Ovary (tissue), 9 donors: Measurements from ENCODE around the gene ARMC6. TPM values are rescaled to one million over a fixed set of nuclear protein-coding genes. Genes with fewer than 3 reads are reported as not detected.

ENCODE experiments used
- DNase-seq, 5 donors: peaks; one replicate each; pipeline ENCODE4 v3.0.0-alpha.2; 2019 to 2020
- H3K27ac ChIP-seq, 2 donors: fragments of 200-600 bp; one replicate each; pipeline versions ENCODE4 v1.5.1 to v1.8.0; 2019 to 2022
- H3K27me3 ChIP-seq: fragments of 200-600 bp; one replicate; pipeline ENCODE4 v1.8.0; 2022
- H3K36me3 ChIP-seq: fragments of 200-600 bp; sonication (generic); one replicate; pipeline ENCODE4 v1.5.1; 2019
- H3K4me1 ChIP-seq: one replicate; pipeline ENCODE4 v1.8.1; 2013; ENCODE audit warnings: mild to moderate bottlenecking, moderate library complexity; ENCODE audit not compliant: insufficient read depth
- H3K4me3 ChIP-seq: fragments of 200-600 bp; sonication (generic); one replicate; pipeline ENCODE4 v1.5.1; 2017
- H3K9me3 ChIP-seq, 2 donors: fragments of 200-600 bp in 1 of 2; sonication (generic) in 1 of 2; one replicate each; pipeline versions ENCODE4 v1.5.1 to v1.8.1; 2013 to 2019; ENCODE audit warnings: mild to moderate bottlenecking in 1 of 2, moderate library complexity in 1 of 2
- EP300 ChIP-seq: sonication (generic); formaldehyde crosslinking; IDR thresholded peaks from one replicate; pipeline ENCODE4 v1.6.1; 2017; ENCODE audit warnings: antibody characterized with exemption
- POLR2A ChIP-seq: fragments of 450-650 bp; IDR thresholded peaks from one replicate; pipeline ENCODE4 v1.6.1; 2017; ENCODE audit warnings: antibody characterized with exemption, mild to moderate bottlenecking, moderate library complexity
- WGBS, 3 donors: extraction: QIAGEN DNeasy Blood & Tissue Kit in 1 of 3; methylation state at CpG; one replicate each; pipeline versions ENCODE4 v1.1.5 to v1.1.7; 2013 to 2017; 5-methylcytosine and 5-hydroxymethylcytosine counted together
- intact Hi-C, 4 donors: fragments of 100-400 bp; cut with DNase I; formaldehyde crosslinking; loops; one replicate each; pipeline versions ENCODE4 v1.11.0 to v1.15.1; 2022 to 2023
- polyA plus RNA-seq, 2 donors: library from polyadenylated mRNA; stranded (reverse); fragments of 200-250 nt in 1 of 2; fragments of 350-450 nt in 1 of 2; fragmentation: Illumina TruSeq in 1 of 2; extraction: RNeasy Lipid Tissue Mini Kit (QIAGEN cat#74804) in 1 of 2; gene quantifications; one replicate each; pipeline ENCODE4 v1.2.3, GENCODE V29; 2013 to 2014
- total RNA-seq, 7 donors: library from RNA; depleted of rRNA in 2 of 7; stranded (reverse); fragments of >200 nt in 2 of 7; fragmentation: NEBNext Ultra II Directional in 3 of 7; extraction: Animal tissue kit (Norgen Biotek cat#: 25700) in 3 of 7; gene quantifications; one replicate each; pipeline versions ENCODE4 v1.1.0 to v1.2.4, GENCODE V29; 2016 to 2023
- TF ChIP-seq, protein P1 (sequence below), 3 donors: fragments of 450-650 bp in 2 of 3; fragments of 200-600 bp in 1 of 3; IDR thresholded peaks; one replicate each; pipeline versions ENCODE4 v1.5.1 to v1.8.0; 2016 to 2022; ENCODE audit warnings: antibody characterized with exemption in 3 of 3, mild to moderate bottlenecking in 1 of 3
- donor health status: DM: no; HTN: no; CAD: no; lungs with moderate emphysema.
- donor health status: DM: no; HTN: no; CAD: no.
- donor health status: Bipolar disorder and iron deficiency.
- donor health status: DM: yes; HTN: yes; CAD: no.
- donor health status: DM: no; HTN: no; CAD: no.
- donor health status: DM: yes; HTN: yes; CAD: no.

ARMC6 gene
- total and polyA plus RNA-seq, 9 donors = 7.0 to 27.5 (median 14.6) TPM

DNA sequence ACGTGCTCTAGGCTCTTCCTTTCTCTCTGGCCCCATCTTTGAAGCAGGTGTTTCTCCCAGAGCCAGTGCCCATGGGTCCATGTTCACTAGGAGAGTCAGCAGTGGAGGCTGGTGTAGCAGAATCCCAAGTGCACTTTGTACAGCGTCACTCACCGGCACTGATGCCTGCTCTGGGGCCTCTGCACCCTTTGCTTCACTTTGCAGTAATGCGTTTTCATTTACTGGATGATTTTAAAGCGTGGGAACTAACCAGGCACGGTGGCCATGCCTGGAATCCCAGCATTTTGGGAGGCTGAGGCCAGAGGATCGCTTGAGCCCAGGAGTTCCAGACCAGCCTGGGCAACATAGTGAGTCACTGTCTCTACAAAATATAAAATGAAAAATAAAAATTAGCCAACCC lies 61.1 kb downstream of the ARMC6 start:
- Histone ChIP-seq H3K27me3 (no peaks in the 10 kb centered on the region), H3K9me3 (no peaks in the 10 kb centered on the region), H3K4me3 (no peak overlapping the region), H3K4me1 (peaks cover 4% of the 10 kb centered on the region), H3K27ac (no peak overlapping the region), H3K36me3 (no peaks in the 10 kb centered on the region)
- no peak for TF ChIP-seq POLR2A
- no peak for DNase-seq
- intact Hi-C loops = no loop called here
- 78 to 86% (median 79%) methylated on average over 7 of the region's 7 CpGs for WGBS, 3 donors

DNA sequence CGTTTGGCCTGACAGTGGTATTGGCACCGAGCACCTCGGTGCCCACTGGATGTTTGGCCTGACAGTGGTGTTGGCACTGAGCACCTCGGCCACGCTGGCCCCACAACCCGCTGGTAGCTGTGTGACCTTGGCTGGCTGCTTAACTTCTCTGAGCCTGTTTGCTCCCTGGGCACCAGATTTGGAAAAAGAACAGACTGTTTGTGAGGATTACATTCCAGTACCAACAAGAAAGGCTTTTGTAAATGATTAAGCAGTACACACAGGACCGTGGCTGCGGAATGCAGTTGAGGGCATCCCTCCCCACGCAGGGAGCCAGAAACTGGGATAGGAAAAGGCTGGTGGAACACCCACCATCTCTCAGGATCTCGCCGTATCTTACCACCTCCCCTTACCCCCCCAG lies 62.3 kb downstream of the ARMC6 start:
- no peak for TF ChIP-seq POLR2A
- no peak for TF ChIP-seq EP300
- TF ChIP-seq, protein P1, sequence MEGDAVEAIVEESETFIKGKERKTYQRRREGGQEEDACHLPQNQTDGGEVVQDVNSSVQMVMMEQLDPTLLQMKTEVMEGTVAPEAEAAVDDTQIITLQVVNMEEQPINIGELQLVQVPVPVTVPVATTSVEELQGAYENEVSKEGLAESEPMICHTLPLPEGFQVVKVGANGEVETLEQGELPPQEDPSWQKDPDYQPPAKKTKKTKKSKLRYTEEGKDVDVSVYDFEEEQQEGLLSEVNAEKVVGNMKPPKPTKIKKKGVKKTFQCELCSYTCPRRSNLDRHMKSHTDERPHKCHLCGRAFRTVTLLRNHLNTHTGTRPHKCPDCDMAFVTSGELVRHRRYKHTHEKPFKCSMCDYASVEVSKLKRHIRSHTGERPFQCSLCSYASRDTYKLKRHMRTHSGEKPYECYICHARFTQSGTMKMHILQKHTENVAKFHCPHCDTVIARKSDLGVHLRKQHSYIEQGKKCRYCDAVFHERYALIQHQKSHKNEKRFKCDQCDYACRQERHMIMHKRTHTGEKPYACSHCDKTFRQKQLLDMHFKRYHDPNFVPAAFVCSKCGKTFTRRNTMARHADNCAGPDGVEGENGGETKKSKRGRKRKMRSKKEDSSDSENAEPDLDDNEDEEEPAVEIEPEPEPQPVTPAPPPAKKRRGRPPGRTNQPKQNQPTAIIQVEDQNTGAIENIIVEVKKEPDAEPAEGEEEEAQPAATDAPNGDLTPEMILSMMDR (IDR thresholded peaks at IDR 0.05) = no peak
- 56 to 68% (median 64%) methylated on average over 11 of the region's 11 CpGs for WGBS, 3 donors
- Histone ChIP-seq H3K9me3 (no peaks in the 10 kb centered on the region), H3K27me3 (no peaks in the 10 kb centered on the region), H3K36me3 (no peaks in the 10 kb centered on the region), H3K4me3 (no peak overlapping the region), H3K27ac (peak overlapping the region in 1 of 2 donors; percentile 41), H3K4me1 (peaks cover 4% of the 10 kb centered on the region)
- intact Hi-C loops = no loop called here
- DNase-seq = no peak

DNA sequence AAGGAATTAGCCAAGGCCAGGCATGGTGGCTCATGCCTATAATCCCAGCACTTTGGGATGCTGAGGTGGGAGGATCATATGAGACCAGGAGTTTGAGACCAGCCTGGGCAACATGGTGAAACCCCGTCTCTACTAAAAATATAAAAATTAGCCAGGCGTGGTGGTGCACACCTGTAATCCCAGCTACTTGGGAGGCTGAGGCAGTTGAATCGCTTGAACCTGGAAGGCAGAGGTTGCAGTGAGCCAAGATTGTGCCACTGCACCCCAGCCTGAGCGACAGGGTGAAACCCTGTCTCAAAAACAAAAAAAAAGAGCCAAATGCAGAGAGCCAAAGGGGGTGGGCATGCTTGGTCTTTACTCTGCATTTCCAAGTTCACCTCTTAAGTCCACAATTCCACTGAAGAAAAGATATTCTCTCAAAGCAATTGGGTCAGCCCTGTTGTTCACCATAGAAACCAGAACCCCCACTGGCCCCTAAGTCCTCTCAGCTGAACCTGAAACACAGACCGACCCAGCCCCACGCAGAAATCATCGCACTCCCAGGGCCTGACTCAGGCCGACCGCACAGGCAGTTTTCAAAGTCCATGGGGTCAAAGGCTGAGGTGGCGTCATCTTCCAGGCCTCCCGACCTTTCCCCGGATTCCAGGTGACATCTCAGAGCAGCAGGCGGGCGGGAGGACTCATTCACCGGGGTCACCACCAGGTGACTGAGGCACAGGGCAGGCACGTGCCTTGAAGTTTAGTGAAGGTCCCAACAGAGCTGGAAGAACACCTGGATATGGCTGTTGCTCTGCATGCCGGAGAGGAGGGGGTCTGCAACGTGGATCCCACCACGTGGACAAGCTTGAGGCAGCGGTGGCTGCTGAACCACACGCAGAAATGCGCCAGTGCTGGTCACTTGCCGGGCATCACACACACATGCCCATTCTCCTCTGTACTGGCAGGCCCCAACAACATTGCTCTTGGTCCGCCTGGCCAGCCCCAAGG lies 63.5 kb downstream of the ARMC6 start:
- intact Hi-C loops = no loop called here
- Histone ChIP-seq H3K4me3 (no peak overlapping the region), H3K36me3 (no peaks in the 10 kb centered on the region)

DNA sequence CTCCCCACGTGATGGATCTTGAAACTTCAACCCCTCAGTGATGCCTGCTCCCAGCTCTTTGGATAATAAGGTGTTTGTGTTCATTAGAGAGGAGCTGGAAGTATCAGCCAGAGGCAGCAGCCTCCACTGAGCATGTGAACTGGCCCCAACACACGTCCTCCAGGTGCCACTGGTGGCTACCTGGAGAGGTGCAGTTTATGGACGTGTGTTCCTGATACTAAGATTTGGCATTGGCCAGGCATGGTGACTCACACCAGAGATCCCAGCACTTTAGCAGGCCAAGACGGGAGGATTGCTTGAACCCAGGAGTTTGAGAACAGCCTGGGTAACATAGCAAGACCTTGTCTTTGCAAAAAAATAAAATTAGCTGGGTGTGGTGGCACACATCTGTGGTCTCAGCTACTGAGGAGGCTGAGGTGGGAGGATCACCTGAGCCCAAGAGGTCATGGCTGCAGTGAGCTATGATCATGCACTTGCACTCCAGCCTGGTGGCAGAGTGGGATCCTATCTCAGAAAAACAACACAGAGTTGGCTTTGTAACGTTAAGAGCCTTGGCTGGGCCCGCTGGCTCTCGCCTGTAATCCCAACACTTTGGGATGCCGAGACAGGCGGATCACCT lies 64.8 kb downstream of the ARMC6 start:
- 82 to 86% (median 85%) methylated on average over 9 of the region's 9 CpGs for WGBS, 3 donors
- no peaks in the 10 kb centered on the region for H3K9me3 ChIP-seq
- no peak for DNase-seq
- H3K4me1 ChIP-seq = peaks cover 4% of the 10 kb centered on the region
- no peak for TF ChIP-seq POLR2A
- TF ChIP-seq EP300 = no peak
- TF ChIP-seq, protein P1 (IDR thresholded peaks at IDR 0.05) = no peak
- intact Hi-C loops = no loop called here
- no peak overlapping the region for H3K27ac ChIP-seq
- no peaks in the 10 kb centered on the region for H3K27me3 ChIP-seq
- H3K4me3 ChIP-seq = no peak overlapping the region
- H3K36me3 ChIP-seq = no peaks in the 10 kb centered on the region

More for the DNA sequence above, 63.5 kb downstream of the ARMC6 start:
- Histone ChIP-seq H3K27ac (no peak overlapping the region), H3K9me3 (no peaks in the 10 kb centered on the region), H3K27me3 (no peaks in the 10 kb centered on the region), H3K4me1 (peaks cover 4% of the 10 kb centered on the region)
- no peak for DNase-seq
- 90 to 95% (median 91%) methylated on average over 24 of the region's 24 CpGs for WGBS, 3 donors
- TF ChIP-seq POLR2A (no peak), EP300 (no peak)
- TF ChIP-seq, protein P1 (IDR thresholded peaks at IDR 0.05) = no peak
